Globus pallidus (tissue), 1 donor: Measurements from ENCODE around the gene SOBP.
"Not testable (repeated sequence)": the region's sequence is repeated elsewhere in the genome, so short reads cannot be mapped to it uniquely, and the experiment has no call there.

ENCODE experiments used
- DNase-seq: peaks from one replicate; pipeline ENCODE4 v3.0.0-alpha.2; 2015; ENCODE audit warnings: low spot score

SOBP gene

DNA sequence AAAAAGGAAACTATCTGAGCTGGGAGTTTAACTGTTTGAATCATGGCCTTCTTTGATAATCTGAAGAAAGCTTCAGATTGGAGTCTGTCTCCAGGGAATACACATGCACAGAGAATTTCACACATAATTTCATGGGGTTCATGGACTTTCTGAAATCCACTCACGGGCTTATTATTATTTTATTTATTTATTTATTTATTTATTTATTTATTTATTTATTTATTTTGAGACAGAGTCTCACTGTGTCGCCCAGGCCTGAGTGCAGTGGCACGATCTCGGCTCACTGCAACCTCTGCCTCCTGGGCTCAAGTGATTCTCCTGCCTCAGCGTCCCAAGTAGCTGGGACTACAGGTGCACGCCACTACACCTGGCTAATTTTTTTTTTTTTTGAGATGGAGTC lies 63.2 kb downstream of the SOBP start:
- not testable (repeated sequence) for DNase-seq

DNA sequence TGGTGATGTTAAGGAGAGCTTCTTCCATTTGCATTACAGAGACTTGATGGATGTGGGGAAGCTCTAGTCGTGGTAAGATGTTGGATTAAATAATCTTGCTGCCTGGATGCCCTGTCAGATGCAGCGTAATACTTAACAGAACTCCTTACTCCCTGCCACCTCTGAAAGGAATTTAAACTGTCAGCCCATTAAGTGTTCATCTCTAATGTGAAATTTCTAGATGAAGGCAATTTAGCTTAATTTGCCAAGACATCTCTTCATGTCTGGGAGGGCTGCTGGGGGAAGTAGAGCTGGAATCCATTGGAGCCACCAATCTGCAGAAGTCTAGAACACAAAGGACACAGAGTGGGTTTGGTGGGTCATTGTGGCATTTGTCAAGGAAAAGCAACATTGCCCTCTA lies 64.4 kb downstream of the SOBP start:
- no peak for DNase-seq

DNA sequence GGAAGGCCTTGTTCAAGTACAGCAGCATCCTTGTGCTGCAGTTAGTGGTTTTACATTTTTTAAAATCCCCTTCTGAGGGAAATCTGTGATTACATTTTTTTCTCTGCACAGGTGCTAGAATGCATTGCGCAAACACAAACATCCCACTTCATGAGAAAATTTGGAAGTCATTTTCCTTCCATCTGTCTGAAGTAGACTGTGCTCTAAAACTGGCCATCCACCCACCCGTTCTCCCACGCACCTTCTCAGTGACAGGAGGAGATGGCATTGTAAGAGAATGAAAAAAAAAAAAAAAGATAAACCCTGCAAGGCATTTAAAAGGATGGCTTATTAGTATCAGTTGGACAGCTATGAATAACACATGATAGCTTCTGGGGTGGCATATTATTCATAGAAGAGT lies 65.0 kb downstream of the SOBP start:
- DNase-seq: no peak

DNA sequence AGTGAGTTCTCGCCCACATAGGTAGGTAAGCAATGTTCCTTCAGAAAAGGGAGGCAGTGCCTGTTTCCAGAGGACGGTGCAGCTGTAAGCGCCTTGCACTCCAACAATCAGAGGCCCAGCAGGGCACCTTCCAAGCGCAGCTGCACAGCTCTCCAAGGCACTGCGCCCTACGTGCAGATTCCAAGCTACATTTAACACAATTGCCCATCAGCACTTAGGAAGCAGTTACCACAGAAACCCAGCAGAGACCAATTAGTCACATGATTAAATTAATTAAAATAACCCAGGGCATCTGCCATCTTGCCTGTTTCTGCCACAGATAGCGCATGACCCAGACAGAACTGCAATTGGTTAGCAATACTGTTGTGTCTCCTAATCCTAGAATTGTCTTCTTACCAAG lies 65.5 kb downstream of the SOBP start:
- DNase-seq: no peak

DNA sequence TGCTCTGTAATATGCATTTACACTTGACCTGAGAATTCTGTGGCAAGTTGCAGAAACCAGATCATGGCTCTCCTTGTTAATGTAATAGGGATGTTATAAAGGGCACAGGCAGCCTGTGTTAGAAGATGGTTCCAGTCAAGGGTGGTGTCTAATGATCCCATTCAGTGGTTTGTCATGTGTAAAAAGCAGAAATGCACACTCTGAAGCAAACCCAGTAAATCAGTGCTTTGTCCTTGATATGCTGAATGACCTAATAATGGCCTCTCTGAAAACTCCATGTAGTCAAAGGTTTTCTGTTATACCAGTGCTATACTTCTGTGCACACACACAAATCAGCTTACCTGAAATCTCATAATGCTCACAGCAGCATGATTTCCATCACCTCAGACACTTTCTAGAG lies 66.2 kb downstream of the SOBP start:
- DNase-seq: no peak

DNA sequence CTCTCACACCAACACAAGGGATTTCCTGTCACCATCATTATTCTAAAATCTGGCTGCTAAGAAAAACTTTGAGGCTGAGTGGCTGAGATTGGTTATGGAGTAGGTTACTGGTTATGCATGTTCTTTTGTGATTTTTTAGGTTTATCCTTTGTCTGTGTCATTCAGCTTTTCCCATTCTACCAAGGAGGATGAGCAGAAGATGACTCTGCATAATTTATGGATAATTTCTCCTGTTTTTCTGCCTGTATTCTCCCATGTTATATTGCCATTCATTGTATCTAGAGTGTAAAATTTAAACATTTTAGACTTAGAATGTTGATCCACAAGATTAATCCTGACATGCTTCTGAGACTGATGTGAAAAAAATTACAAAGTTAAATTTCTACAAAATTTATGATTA lies 67.8 kb downstream of the SOBP start:
- no peak for DNase-seq

DNA sequence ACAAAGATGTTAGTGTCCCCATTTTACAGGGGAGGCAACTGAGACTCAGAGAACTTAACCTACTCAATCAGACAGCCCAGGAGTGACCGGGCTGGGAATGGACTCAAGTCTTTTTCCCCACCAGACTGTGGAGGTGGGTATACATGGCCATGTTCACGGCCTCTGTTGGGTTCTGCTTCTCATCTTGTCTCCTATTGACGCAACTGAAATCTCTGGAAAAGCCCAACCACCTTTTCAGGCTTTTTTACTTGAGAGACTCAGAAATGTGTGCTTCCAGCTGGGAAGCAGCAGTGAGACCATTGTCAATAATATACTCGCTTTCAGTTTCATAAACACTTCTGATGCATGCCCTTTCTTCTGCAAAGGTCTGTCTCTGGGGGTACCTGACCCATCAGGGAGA lies 70.7 kb downstream of the SOBP start:
- no peak for DNase-seq

DNA sequence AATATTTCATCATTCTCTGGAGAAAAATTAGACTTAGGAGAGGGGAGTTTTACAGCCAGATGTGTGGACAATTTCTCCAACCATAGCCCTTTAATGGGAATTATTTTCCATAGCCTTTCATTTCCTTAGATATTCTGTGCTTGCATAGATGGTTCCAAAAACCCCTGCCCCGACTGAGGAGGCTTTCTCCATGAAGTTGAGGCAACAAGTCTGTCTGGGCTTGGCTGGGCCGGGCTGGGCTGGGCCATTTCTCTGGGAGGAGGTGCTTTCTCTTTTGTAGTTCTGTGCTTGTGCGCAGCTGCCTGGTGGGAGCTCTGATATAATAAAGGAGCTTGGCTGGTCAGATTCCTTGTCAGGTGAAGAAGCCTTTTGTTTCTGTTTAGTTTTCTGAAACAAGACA lies 71.4 kb downstream of the SOBP start:
- no peak for DNase-seq

DNA sequence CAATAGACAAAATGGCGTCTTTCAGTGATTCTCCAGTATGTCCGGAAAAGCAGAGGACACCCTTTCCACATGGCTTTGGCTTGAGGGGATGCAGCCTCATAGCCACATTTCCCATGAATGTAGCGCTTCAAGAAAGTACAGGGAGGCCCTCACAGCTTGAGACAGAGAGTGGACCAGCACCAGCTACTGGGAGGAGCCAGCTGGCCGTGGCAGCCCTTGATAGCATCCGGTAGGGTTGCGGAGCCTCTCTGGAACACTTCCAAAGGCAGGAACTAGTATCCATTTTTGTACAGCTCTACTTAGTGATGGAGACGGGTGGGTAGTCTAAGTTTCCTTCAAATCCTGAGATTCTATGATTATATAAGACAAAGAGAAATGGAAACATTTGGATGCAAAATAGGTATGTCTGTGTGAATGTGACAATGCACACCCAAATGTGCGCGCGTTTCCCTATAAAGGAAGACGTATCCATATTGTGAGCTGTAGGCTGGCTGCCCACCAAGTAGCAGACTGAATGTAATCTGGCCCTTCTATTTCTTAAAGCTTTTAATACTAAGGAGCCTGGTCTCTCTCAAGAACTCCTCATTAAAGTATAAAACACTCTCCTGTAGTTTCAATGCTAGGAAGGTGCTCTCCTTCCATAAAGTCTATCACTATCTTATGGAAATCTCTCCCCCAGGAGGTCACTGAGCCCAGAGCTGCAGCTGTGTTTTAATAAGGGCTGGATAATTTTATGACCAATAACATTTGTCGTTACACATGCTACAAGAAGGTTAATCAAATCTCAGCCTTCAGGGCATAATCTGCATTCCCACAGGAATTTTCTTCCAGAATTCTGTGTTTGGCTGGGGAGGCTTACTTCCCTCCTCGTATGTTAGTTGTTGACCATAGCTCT lies 74.0 kb downstream of the SOBP start:
- no peak for DNase-seq

DNA sequence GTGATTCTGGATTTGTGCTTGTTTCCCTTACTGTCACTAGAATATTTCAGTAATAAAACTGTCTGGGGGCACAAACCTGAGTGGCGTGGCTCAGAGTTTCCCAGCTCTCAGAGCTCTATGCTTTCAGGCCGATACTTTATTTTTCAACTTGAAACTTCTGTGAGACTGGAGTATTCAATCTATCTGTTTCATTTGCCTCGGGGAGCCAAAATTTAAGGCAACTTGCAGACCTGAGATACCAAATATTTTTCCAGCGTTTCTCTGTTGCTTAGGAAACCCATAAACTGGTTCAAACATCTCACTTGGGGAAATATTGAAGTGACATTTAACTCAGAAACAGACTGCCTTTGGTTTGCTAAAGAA lies 74.7 kb downstream of the SOBP start:
- no peak for DNase-seq

DNA sequence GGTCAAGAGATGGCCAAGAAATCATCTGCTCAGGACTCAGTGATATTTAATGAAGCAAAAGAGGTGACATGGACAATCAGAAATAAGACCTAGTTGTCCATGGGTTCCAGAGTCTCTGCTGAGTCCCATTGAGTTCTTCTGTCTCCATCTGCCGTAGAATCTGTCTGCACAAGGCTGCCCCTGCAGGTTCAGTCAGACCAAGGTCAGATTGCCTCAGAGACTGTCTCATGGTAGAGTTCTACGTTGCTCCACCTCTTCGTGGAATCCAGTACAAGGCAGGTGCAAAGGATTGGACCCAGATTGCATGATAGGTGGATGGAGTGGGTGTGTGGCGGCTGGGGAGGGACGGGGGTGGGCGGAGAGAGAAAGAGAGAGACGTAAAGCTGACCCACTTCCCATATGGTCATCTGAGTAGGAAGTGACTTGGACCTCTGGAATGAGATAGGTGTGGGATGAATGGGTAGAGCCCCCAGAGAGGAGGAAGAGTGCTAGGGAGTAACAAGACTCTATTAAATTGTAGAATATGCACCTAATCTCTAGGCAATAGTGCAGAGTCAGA lies 75.3 kb downstream of the SOBP start:
- no peak for DNase-seq

DNA sequence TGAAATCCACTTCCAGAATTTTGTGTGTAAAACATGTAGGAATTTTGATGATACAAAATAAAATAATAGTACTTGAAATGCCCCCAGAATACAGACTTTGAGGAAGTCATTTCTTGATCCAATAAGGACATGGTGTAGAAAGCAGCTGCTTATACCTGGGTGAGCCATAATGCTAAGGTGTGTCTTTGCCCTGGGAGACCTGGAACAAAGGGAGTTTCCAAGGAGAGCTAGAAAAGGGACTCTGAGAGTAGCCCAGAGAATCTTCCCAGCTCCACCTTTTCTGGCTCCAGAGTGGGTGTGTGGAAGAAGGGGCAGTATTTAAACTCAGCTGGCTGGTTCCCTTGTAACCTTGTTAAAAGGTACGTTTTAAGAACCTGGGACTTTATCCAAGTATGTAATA lies 77.7 kb downstream of the SOBP start:
- no peak for DNase-seq

DNA sequence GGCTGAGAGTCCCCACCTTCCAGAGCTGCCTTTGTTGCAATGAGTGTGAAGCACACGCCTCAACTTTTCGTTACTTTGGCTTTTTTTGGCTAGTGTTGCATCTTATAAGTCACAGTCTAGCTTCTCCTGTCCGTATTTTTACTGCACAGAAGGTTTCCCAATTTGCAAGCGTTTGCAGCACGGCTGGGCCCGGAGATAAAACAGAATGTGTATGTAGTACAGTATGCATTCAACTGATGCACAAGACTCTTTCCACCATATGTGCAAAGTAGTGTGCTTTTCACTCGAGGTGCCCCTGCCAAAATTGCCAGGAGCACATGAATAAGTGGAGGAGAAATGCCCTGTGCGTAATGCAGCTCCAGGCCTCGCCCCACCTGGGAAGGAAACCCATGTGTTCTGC lies 79.6 kb downstream of the SOBP start:
- no peak for DNase-seq

DNA sequence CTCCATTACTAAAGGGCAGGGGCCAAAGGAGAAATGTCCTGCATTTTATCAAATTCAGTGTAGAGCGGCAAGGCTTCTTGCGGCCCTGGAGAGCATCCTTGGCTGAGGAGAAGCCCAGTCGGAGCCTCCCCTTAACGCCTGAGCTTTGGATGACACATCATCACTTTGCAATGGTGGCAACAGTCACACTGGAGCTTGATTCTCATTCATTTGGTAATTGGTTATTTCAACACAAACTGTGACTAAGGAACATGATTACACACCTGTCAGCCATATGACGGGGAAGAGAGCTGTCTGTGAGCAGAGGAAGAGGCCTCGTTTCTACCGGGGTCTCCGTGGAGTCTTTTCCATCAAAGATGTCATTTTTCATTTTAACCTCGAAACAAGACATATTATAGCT lies 81.4 kb downstream of the SOBP start:
- no peak for DNase-seq

DNA sequence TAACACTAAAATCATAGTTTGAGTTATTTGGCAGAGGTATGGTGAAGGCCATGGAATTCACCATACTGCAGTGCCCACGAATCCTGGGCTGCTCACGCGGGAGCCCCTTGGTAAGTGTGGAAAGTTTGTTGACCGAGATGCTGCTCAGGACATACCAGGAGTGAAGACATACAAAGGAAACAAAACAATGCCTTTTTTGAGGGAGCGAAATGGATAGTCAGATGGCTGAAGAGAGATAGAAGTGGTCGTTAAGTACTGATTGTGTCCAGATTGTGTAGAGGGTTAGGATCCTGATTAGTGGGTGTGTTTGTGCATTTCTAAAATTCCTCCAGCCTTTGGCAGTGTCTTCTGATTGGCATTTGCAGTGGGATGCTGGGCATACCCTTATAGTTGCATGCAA lies 83.0 kb downstream of the SOBP start:
- DNase-seq: no peak

DNA sequence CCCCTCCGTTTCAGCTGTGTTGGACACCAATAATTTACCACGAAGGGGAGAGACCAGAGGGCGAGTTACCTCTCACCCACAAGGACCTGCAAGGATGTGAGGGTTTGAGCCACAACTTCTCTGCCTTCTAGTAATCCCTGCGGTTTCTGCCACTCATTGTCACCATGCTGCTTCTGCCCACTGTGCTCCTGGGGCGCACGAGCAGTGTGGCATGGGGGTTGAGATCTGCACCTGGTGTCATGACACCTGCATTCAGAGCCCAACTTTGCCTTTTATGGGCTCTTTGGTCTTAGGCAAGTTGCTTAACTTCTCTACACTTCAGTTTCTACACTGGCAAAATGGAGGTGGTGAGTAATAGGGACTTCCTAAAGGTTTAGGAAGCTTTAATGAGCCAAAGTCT lies 84.9 kb downstream of the SOBP start:
- no peak for DNase-seq

DNA sequence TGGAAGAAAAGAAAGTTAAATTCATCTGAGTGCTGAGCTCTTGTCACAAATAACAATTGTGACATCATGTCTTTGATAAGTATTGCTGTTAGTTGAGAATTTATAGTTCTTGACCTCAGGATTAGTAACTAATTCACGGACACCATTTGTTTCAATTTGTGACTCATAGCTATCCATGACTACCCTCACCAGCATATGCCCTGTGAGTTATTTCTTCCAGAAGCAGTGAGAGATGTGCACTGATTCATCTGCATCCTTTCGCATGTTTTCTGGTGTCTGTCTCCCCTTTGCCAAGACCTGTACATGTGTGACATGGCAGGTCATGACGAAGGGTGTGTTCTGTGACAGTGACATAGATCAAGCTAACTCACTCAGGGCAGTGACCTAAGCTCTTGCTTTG lies 86.9 kb downstream of the SOBP start:
- no peak for DNase-seq

DNA sequence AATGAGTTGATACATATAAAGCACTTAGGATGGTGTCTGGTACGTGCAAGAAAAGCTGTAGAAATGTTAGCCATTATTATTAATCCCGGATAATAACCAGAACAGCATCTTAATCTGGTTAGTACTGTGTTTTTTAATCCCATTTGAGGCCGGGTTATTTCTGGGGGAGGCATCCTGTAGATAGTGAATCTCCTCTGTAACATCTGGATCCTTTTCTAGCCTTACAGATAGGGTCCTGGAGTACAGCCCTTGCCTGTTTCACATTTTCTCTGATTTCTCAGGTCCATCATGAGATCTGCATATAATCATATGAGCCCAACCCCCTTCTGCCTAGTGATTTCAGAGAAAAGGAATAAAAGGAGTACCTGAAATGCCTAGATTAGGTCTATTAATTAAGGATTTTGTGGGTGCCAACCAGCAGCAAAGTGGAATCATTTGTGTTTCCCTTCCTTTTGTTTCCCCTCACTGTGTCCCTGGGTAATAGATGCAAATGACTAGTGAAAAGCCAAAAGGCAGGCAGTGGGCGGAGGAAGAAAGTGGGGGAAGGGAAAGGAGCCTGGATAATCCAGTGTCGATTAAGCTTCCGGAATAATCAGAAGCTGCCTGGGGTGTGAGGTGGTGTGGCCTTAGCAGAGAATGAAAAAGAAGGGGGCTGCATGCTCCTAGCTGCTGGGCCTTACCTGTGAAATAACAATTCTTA lies 88.9 kb downstream of the SOBP start:
- no peak for DNase-seq

DNA sequence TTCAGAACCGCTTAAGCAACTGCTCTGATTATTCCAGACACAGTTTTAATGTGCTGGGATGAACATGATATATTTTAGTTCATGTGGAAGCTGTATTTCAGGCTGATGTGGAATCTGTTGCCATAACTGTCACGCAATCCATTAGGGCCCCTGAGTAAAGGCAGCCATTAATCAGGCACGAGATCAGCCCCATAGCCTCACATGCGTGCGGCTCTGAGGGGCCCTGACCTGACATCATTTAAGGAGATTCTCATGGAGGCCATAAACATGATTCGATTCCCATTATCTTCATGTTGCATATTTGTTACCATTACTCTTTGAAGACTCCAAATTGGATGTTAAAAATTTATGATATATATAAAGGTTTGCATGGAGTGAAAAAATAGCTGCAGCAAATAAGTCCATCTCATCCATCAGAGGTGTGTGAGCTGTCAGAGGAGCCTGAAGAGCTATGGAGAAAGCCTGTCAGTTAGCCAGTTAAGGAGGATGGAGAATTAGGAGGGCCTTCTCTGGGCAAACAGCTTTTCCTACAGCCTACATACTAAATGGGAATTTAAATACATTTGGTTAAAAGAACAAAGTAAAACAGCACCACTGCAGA lies 89.6 kb downstream of the SOBP start:
- DNase-seq: no peak

DNA sequence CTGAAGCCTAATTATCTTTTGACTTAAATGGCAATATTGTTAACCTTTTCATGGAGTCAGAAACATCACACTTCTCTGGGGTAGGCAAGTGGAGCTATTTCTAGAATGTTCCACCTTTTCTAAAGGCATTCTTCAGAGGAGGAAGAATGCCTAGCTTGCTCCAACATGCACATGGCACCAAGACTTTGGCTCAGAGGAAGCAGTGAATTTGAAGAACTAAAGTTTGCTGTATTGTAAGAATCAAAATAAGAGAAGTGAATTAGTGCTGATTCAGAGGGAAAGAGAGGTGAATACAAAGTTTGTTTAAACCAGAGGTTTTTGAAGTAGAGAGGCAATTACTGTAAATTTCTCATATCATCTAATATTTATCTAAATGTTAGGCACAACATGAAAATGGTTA lies 92.2 kb downstream of the SOBP start:
- DNase-seq: no peak

DNA sequence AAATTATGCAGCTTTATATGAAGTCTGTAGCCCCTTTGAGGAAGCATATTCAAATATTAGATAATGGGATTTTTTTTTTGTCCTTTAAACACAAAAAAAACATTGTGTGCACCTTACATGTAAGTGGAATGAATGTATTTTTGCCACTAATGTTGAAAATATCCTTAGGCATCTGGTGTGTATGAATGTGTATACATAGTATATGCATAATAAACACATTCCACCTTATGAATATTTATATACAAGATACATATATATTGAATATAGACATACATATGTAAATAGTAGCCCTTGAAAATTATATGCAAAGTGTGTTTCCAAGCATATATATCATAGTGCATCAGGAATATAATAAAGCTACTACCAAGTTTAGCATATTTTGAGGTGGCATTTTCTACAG lies 94.8 kb downstream of the SOBP start:
- DNase-seq: no peak

DNA sequence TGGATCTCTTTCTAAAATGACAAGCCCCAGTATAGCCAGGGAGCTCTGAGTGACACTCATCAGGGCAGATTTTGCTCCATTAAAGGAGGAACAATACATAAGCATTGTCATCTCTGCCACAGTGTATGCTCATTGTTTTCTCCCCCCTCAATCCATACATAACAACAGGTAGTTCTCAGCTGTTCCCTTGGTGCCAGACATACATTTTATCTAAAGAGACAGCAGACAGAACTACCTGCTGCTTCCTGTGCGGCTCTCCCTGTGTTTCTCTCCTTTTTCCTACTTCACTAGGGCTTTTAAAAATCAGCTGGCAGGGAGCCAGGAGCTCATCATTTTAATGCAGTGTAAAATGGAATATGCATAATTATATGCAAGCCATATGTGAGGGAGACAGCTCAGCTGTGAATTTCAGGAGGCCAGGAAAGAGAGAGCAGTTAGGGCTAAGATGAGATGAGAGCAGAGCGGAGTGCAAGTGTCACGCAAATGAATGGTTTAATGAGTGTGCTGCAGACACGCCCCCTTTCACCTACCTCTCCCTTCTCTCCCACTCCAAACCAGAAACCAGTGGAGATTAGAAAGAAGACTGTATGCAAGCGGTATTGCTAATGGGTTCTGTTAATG lies 96.0 kb downstream of the SOBP start:
- DNase-seq: no peak

DNA sequence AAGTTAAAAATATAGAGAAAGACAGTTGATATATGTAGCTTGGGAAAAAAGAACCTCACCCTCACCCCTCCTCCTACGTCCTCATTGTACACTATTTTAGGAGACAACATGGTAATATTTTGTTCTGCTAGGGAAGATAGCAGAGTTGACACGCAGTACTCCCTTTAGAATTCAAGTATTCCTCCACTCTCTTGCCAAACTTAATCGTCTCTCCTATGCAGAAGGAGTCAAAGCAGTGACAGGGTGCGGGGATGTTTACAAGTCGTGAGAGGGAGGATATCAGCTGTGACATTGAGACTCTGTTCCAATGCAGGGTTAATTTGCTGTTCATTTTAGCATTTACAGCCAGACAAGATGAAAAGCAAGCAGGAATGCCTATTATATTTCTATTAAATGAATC lies 97.5 kb downstream of the SOBP start:
- no peak for DNase-seq
